ENCODE results near the gene KCNH6. TPM values are rescaled to one million over a fixed set of nuclear protein-coding genes. Genes with fewer than 3 reads are reported as not detected.

KCNH6 gene
- total and polyA plus RNA-seq, 9 of the 15 experiments (the other 6 are each of a cell fraction or from before 2014, with no cell fraction given), result not detected

DNA sequence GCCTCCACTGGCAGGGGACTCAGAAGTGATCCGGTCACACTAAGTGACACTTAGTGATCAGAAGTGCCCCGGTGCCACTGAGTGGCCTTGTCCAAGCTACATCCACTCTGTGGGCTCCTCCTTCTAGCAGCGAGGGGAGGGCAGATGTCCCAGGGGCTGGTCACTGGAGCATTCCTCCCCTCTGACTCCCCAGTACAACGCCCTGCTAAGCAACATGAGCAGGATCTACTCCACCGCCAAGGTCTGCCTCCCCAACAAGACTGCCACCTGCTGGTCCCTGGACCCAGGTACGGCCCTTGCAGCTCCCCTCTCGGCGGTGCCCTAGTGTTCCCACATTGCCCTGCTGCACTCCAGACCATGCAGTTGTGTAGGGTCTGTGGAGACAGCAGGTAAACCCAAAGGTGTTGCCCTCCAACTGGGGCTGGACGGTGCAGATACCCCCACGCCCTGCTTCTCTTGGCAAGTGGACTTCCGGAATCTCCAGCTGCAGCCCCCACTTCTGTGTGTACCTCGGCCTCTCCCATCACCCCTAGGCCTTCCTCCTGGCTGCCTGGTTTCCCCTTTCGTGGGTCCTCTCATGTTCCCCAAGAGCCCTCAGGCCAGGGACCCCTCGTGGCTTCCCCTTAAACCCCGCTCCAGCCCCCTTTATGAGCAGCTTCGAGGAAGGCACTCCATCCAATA lies 44.2 kb upstream of the KCNH6 start (continued):
- TF ChIP-seq, protein P1, sequence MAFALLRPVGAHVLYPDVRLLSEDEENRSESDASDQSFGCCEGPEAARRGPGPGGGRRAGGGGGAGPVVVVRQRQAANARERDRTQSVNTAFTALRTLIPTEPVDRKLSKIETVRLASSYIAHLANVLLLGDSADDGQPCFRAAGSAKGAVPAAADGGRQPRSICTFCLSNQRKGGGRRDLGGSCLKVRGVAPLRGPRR (CRISPR knock-in tag; IDR thresholded peaks at IDR 0.05), result no peak
- TF ChIP-seq SMARCE1 (IDR thresholded peaks at IDR 0.05), result no peak
- TF ChIP-seq GTF2F1 (IDR thresholded peaks at IDR 0.05; ENCODE audit: low read depth, low read length), result no peak
- peak; percentile 63 to 72; a peak in 2 of 4 replicates for TF ChIP-seq MAZ (CRISPR knock-in tag; conservative IDR thresholded peaks at IDR 0.05 in 1 of 2, IDR thresholded peaks at IDR 0.05 in 1 of 2)
- TF ChIP-seq SREBF1 (IDR thresholded peaks at IDR 0.05; ENCODE audit: borderline replicate concordance, low read depth, low read length), result peak; percentile 36; the same call in 1 of the 2 replicates
- TF ChIP-seq, protein P2, sequence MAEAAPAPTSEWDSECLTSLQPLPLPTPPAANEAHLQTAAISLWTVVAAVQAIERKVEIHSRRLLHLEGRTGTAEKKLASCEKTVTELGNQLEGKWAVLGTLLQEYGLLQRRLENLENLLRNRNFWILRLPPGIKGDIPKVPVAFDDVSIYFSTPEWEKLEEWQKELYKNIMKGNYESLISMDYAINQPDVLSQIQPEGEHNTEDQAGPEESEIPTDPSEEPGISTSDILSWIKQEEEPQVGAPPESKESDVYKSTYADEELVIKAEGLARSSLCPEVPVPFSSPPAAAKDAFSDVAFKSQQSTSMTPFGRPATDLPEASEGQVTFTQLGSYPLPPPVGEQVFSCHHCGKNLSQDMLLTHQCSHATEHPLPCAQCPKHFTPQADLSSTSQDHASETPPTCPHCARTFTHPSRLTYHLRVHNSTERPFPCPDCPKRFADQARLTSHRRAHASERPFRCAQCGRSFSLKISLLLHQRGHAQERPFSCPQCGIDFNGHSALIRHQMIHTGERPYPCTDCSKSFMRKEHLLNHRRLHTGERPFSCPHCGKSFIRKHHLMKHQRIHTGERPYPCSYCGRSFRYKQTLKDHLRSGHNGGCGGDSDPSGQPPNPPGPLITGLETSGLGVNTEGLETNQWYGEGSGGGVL (CRISPR knock-in tag; IDR thresholded peaks at IDR 0.05), result no peak
- TF ChIP-seq ZNF24 (IDR thresholded peaks at IDR 0.05), result no peak
- no peak for TF ChIP-seq ZNF232 (CRISPR knock-in tag; IDR thresholded peaks at IDR 0.05)
